ENCODE data around the gene NDUFA8.

Gene NDUFA8

DNA sequence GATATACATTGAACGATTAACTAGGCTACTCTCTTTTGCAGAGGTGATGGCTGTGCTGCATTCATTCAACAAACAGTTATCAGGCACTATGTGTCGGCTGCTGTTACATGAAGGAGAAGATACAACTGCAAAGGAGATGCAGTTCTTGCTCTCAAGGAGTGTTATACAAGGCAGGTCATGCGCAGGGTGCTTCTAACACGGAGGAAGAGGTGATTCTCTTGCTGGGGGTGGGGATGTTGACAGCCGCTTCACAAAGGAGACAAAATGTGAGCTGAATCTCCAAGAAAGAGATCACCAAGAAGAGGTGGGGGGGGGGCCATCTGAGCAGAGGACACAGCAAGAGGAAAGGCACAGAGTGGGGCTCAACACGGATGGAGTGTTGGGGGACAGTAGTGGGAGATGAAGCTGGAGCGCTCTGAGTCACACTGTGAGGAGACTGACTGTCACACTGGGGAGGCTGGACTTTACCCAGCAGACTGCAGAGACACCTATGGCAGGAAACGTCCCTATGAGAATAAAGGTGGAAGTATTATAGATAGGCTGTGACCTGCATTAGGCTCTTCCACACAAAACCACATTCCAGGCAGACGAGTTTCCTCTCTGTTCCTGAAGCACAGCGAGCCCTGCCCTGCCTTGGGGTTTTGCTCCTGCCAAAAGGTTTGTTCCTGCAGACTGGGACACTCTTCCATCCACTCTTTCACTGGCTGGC is 20.9 kb downstream of the NDUFA8 start:
- no peak overlapping the region for H3K27ac ChIP-seq (ENCODE audit: low read depth, low read length)
- peaks cover 9% of the 10 kb centered on the region; the same call in 1 of the 2 replicates for H3K36me3 ChIP-seq (ENCODE audit: insufficient read depth, low read length)
- H3K4me3 ChIP-seq (ENCODE audit: low read depth, low read length) = no peak overlapping the region
- H3K79me2 ChIP-seq (ENCODE audit: control insufficient read depth, insufficient read depth, low read length, unreplicated experiment) = no peaks in the 10 kb centered on the region
- no peaks in the 10 kb centered on the region for H3K4me1 ChIP-seq (ENCODE audit: control insufficient read depth, insufficient read depth, low read length, unreplicated experiment)
- H2AFZ ChIP-seq (ENCODE audit: low read length, unreplicated experiment) = no peak overlapping the region
- no peaks in the 10 kb centered on the region for H3K27me3 ChIP-seq (ENCODE audit: insufficient read depth, low read length)

DNA sequence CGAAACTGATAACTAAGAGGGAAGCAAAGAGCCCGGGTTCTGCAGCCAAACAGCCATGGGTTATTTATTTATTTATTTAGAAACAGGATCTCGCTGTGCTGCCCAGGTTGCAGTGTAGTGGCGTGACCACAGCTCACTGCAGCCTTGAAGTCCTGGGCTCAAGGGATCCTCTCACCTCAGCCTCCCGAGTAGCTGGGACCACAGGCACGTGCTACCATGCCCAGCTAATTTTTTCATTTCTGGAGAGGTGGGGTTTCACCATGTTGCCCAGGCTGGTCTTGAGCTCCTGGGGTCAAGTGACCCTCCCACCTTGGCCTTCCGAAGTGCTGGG is 24.1 kb downstream of the NDUFA8 start:
- no peaks in the 10 kb centered on the region for H3K27me3 ChIP-seq (ENCODE audit: insufficient read depth, low read length)
- no peaks in the 10 kb centered on the region for H3K36me3 ChIP-seq (ENCODE audit: insufficient read depth, low read length)
- H2AFZ ChIP-seq (ENCODE audit: low read length, unreplicated experiment) = no peak overlapping the region
- no peaks in the 10 kb centered on the region for H3K79me2 ChIP-seq (ENCODE audit: control insufficient read depth, insufficient read depth, low read length, unreplicated experiment)
- H3K4me1 ChIP-seq (ENCODE audit: control insufficient read depth, insufficient read depth, low read length, unreplicated experiment) = no peaks in the 10 kb centered on the region
- no peak overlapping the region for H3K4me3 ChIP-seq (ENCODE audit: low read depth, low read length)
- H3K27ac ChIP-seq (ENCODE audit: low read depth, low read length) = no peak overlapping the region

DNA sequence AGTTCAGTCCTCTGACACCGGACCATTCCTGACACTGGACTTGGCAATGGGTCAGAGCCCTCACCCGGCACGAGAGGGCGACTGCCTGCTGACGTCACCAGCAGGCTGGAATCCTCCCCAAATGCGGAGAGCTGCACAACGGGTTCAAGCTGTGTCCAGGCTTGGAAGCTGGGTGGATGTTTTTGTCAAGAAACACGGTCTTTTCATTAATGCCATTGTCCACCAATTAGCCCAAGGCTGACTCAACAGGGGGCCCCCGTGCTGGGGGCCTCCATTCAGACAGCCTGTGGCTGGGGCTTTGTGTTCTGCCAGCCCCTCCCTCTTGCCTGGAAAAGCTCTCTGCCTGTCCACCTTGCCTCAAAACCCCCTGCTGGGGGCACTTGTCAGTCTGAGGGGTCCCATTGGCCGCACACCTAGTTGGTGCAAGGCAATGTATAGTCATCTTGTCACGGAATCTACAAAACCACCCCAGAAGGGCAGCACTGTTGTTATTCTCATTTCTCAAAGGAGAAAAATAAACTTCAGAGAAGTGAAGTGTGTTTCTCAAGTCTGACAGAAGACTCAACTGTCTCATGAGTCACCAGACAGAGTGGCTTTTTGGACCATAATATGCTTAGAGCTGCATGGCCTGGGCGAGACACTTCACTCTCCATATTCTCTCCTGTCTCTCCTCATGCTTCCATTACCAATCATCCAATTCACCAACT is 24.6 kb downstream of the NDUFA8 start:
- H3K79me2 ChIP-seq (ENCODE audit: control insufficient read depth, insufficient read depth, low read length, unreplicated experiment) = no peaks in the 10 kb centered on the region
- H3K4me1 ChIP-seq (ENCODE audit: control insufficient read depth, insufficient read depth, low read length, unreplicated experiment) = no peaks in the 10 kb centered on the region
- H3K27me3 ChIP-seq (ENCODE audit: insufficient read depth, low read length) = no peaks in the 10 kb centered on the region
- H3K36me3 ChIP-seq (ENCODE audit: insufficient read depth, low read length) = no peaks in the 10 kb centered on the region
- H3K27ac ChIP-seq (ENCODE audit: low read depth, low read length) = no peak overlapping the region
- no peak overlapping the region for H3K4me3 ChIP-seq (ENCODE audit: low read depth, low read length)
- no peak overlapping the region for H2AFZ ChIP-seq (ENCODE audit: low read length, unreplicated experiment)

DNA sequence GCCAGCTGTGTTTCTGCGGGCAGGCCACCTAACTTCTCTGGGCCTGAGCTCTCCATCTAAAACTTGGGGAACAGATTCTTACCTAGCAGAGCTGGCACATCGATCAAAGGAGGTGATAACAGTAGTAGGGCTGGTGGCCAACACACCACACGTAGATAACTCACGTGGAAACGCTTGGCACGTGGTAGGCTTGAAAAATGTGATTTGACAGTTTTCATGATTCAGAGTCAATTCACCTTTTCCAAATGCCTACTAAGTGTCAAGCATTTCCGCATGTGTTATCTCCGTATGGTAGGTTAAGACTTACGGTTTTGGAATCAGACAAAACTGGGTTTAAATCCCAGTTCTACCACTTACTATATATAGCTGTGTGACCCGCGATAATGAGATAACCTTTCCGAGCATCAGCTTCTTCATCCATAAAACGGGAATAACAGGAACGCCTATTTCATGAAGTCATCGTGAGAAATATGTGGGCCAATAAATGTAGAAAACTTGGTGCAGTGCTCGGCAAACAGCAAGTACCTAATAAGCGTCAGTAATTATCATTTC is 25.5 kb downstream of the NDUFA8 start:
- H2AFZ ChIP-seq (ENCODE audit: low read length, unreplicated experiment) = no peak overlapping the region
- no peaks in the 10 kb centered on the region for H3K36me3 ChIP-seq (ENCODE audit: insufficient read depth, low read length)
- no peaks in the 10 kb centered on the region for H3K27me3 ChIP-seq (ENCODE audit: insufficient read depth, low read length)
- no peaks in the 10 kb centered on the region for H3K79me2 ChIP-seq (ENCODE audit: control insufficient read depth, insufficient read depth, low read length, unreplicated experiment)
- no peak overlapping the region for H3K27ac ChIP-seq (ENCODE audit: low read depth, low read length)
- H3K4me1 ChIP-seq (ENCODE audit: control insufficient read depth, insufficient read depth, low read length, unreplicated experiment) = no peaks in the 10 kb centered on the region
- no peak overlapping the region for H3K4me3 ChIP-seq (ENCODE audit: low read depth, low read length)

DNA sequence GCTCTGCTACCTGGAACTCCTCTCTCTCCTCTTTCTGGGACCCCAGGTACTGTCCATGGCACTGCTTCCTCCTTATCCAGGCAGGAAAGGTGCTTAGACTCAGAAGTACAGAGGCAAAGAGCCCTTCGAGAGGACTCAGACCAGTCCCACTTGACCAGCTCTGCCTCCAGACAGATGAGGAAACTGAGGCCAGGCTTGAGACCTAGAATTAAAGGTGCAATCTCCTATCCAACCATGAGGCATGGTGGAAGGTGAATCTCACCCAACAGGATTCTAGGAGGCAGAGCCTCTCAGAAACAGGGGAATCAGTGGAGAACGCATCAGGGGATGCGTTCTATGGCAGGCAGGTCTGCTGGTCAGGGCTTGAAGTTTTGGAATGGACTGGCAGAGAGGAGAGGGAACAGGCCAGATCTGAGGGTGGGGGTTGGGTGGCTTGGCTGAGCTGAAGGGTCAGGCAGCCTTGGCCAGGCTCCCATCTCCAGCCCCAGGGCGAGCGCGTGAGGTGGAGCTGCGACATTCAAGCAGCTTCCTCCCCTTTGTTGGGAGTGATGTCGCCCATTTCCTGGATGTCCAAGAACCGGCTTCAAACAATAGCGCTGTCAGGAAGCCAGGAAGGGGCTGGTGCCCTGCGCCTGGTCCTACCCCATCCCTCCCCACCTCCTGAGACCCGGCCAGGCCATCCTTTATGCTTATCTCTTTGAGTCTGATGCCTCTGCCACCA is 26.2 kb downstream of the NDUFA8 start:
- no peak overlapping the region for H3K4me3 ChIP-seq (ENCODE audit: low read depth, low read length)
- H3K27me3 ChIP-seq (ENCODE audit: insufficient read depth, low read length) = no peaks in the 10 kb centered on the region
- no peaks in the 10 kb centered on the region for H3K79me2 ChIP-seq (ENCODE audit: control insufficient read depth, insufficient read depth, low read length, unreplicated experiment)
- H2AFZ ChIP-seq (ENCODE audit: low read length, unreplicated experiment) = no peak overlapping the region
- no peaks in the 10 kb centered on the region for H3K36me3 ChIP-seq (ENCODE audit: insufficient read depth, low read length)
- H3K4me1 ChIP-seq (ENCODE audit: control insufficient read depth, insufficient read depth, low read length, unreplicated experiment) = no peaks in the 10 kb centered on the region
- H3K27ac ChIP-seq (ENCODE audit: low read depth, low read length) = no peak overlapping the region

DNA sequence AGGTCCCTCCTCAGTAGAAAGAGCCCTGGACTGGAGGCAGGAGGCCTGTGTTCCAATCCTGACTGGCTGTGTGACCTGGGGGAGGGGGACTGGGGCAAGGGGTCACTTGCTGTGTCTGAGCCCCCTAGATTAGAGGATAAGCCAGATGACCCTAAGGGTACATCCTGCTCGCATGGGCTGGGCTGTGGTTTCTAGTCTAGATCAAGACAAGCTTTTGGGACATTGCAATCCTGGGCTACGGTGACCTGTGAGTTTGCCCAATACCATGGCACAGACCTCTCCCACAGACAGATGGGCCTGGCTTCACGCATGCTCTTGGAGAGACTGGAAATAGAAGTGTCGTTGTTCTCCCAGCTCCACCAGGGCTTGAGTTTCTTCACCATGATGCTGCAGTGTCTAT is 27.0 kb downstream of the NDUFA8 start:
- Histone ChIP-seq H3K36me3 (ENCODE audit: insufficient read depth, low read length) (no peaks in the 10 kb centered on the region), H2AFZ (ENCODE audit: low read length, unreplicated experiment) (no peak overlapping the region), H3K27ac (ENCODE audit: low read depth, low read length) (no peak overlapping the region), H3K79me2 (ENCODE audit: control insufficient read depth, insufficient read depth, low read length, unreplicated experiment) (no peaks in the 10 kb centered on the region), H3K4me1 (ENCODE audit: control insufficient read depth, insufficient read depth, low read length, unreplicated experiment) (no peaks in the 10 kb centered on the region), H3K27me3 (ENCODE audit: insufficient read depth, low read length) (no peaks in the 10 kb centered on the region), H3K4me3 (ENCODE audit: low read depth, low read length) (no peak overlapping the region)

DNA sequence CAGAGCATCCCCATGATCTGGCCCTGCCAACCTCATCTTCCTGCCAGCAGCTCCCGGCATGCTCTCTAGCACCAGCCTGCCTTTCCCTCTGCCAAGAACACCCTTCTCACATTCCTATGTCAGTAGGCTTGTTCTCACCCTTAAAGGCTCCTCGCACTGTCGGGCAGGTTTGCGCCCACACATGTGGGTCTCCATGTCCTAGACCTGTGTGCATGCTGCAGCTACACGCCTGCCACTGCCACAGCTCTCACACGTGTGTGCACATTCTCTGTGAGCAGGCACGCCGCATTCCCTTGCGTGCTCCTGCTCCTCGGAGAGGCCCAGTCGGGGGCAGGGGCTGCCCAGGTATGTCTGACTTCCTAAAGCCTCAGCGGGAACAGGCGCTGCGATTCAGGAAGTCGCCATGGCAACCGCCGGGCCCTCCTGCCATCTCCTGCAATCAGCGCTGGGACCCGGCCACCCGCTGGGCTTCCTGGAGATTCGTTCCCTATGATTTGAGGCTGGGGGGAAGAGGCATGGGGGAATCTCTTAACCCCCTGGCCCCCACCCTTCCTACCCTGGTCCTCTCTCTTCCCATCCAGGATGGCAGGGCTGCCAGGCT is 28.1 kb downstream of the NDUFA8 start:
- Histone ChIP-seq H3K36me3 (ENCODE audit: insufficient read depth, low read length) (no peaks in the 10 kb centered on the region), H3K79me2 (ENCODE audit: control insufficient read depth, insufficient read depth, low read length, unreplicated experiment) (no peaks in the 10 kb centered on the region), H3K27me3 (ENCODE audit: insufficient read depth, low read length) (no peaks in the 10 kb centered on the region), H3K4me1 (ENCODE audit: control insufficient read depth, insufficient read depth, low read length, unreplicated experiment) (peaks cover under 1% of the 10 kb centered on the region), H2AFZ (ENCODE audit: low read length, unreplicated experiment) (no peak overlapping the region), H3K27ac (ENCODE audit: low read depth, low read length) (no peak overlapping the region), H3K4me3 (ENCODE audit: low read depth, low read length) (no peak overlapping the region)

DNA sequence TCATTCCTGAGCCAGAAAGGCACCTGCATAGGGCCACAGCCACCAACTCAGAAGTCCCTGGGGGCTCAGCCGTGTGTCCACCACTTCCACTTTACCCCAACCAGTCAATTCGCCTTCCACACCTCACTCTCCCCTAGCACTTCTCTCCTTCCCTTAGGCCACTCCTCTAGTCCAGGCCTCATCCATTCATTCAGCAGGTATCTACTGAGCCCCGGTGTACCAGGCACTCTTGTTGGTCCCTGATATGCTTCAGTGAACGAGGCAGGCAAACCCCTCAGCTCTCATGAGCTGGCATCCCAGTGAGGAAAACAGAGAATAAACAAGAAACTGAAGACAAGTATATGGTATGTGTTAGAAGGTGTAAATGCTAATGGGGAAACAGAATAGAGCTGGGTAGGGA is 28.7 kb downstream of the NDUFA8 start:
- Histone ChIP-seq H3K27me3 (ENCODE audit: insufficient read depth, low read length) (no peaks in the 10 kb centered on the region), H2AFZ (ENCODE audit: low read length, unreplicated experiment) (no peak overlapping the region), H3K4me1 (ENCODE audit: control insufficient read depth, insufficient read depth, low read length, unreplicated experiment) (peaks cover 8% of the 10 kb centered on the region), H3K36me3 (ENCODE audit: insufficient read depth, low read length) (no peaks in the 10 kb centered on the region), H3K4me3 (ENCODE audit: low read depth, low read length) (no peak overlapping the region), H3K79me2 (ENCODE audit: control insufficient read depth, insufficient read depth, low read length, unreplicated experiment) (no peaks in the 10 kb centered on the region), H3K27ac (ENCODE audit: low read depth, low read length) (no peak overlapping the region)

DNA sequence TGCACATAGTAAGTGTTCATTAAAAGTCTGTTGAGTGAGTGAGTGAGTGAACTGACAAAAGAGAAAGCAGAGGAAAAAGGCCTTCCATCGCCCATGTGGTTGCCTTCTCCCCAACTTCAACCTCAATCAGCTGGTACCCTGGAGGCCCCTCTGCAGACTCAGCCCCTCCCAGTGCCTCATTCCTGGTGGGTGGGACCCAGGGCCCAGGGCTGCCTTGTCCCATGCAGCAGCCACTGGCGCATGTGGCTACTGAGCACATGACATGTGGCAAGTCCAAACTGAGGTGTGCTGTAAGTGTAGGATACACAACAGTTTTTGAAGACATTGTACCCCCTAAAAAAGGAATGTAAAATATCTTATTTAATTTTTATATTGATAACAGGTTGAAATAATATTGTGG is 29.6 kb downstream of the NDUFA8 start:
- peaks cover 12% of the 10 kb centered on the region for H3K4me1 ChIP-seq (ENCODE audit: control insufficient read depth, insufficient read depth, low read length, unreplicated experiment)
- no peak overlapping the region for H2AFZ ChIP-seq (ENCODE audit: low read length, unreplicated experiment)
- H3K4me3 ChIP-seq (ENCODE audit: low read depth, low read length) = no peak overlapping the region
- H3K79me2 ChIP-seq (ENCODE audit: control insufficient read depth, insufficient read depth, low read length, unreplicated experiment) = no peaks in the 10 kb centered on the region
- no peaks in the 10 kb centered on the region for H3K27me3 ChIP-seq (ENCODE audit: insufficient read depth, low read length)
- no peak overlapping the region for H3K27ac ChIP-seq (ENCODE audit: low read depth, low read length)
- no peaks in the 10 kb centered on the region for H3K36me3 ChIP-seq (ENCODE audit: insufficient read depth, low read length)

DNA sequence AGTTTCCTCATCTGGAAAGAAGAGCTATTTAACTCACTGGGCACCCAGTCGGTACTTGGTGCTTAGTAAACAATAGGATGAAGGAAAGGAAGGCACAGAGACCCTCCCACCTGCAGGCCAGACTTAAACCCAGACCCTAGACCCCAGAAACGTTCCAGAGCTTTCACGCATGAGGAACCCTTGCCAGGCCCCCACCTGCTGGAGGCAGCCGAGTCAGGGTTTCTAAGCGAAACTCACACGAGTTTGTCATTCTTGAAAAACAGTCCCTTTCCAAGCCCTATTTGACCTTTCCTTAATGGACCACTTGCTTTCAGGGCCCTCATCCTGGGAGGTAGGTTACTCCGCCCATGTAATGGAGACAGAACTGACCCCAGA is 30.6 kb downstream of the NDUFA8 start:
- Histone ChIP-seq H3K27ac (ENCODE audit: low read depth, low read length) (no peak overlapping the region), H3K4me3 (ENCODE audit: low read depth, low read length) (no peak overlapping the region), H3K36me3 (ENCODE audit: insufficient read depth, low read length) (no peaks in the 10 kb centered on the region), H3K79me2 (ENCODE audit: control insufficient read depth, insufficient read depth, low read length, unreplicated experiment) (no peaks in the 10 kb centered on the region), H3K27me3 (ENCODE audit: insufficient read depth, low read length) (no peaks in the 10 kb centered on the region), H2AFZ (ENCODE audit: low read length, unreplicated experiment) (no peak overlapping the region), H3K4me1 (ENCODE audit: control insufficient read depth, insufficient read depth, low read length, unreplicated experiment) (peaks cover 12% of the 10 kb centered on the region)

Data from ACC112 (cell line).